HEK293T (cell line): ENCODE data around the gene CD4.

Experiments
- ARNT ChIP-seq: fragments of 450-650 bp; IDR thresholded peaks from 2 replicates; pipeline ENCODE4 v1.6.1; 2017; ENCODE audit warnings: mild to moderate bottlenecking
- ELF4 ChIP-seq: fragments of 450-650 bp; IDR thresholded peaks from 2 replicates; pipeline ENCODE4 v1.6.1; 2017; ENCODE audit warnings: antibody characterized with exemption
- FOXA1 ChIP-seq: fragments of 450-650 bp; IDR thresholded peaks from 2 replicates; pipeline ENCODE4 v1.6.1; 2016; ENCODE audit warnings: mild to moderate bottlenecking
- L3MBTL2 ChIP-seq: fragments of 450-650 bp; conservative IDR thresholded peaks from 2 replicates; pipeline ENCODE4 v1.6.1; 2016; ENCODE audit warnings: mild to moderate bottlenecking
- LEF1 ChIP-seq: fragments of 450-650 bp; IDR thresholded peaks from 2 replicates; pipeline ENCODE4 v1.6.1; 2017; ENCODE audit warnings: mild to moderate bottlenecking, borderline replicate concordance
- SP1 ChIP-seq: fragments of 450-650 bp; IDR thresholded peaks from 2 replicates; pipeline ENCODE4 v1.6.1; 2017
- SUZ12 ChIP-seq: fragments of 450-650 bp; IDR thresholded peaks from 2 replicates; pipeline ENCODE4 v1.6.1; 2016; ENCODE audit warnings: mild to moderate bottlenecking
- TARDBP ChIP-seq: fragments of 450-650 bp; IDR thresholded peaks from 2 replicates; pipeline ENCODE4 v1.6.1; 2016

DNA sequence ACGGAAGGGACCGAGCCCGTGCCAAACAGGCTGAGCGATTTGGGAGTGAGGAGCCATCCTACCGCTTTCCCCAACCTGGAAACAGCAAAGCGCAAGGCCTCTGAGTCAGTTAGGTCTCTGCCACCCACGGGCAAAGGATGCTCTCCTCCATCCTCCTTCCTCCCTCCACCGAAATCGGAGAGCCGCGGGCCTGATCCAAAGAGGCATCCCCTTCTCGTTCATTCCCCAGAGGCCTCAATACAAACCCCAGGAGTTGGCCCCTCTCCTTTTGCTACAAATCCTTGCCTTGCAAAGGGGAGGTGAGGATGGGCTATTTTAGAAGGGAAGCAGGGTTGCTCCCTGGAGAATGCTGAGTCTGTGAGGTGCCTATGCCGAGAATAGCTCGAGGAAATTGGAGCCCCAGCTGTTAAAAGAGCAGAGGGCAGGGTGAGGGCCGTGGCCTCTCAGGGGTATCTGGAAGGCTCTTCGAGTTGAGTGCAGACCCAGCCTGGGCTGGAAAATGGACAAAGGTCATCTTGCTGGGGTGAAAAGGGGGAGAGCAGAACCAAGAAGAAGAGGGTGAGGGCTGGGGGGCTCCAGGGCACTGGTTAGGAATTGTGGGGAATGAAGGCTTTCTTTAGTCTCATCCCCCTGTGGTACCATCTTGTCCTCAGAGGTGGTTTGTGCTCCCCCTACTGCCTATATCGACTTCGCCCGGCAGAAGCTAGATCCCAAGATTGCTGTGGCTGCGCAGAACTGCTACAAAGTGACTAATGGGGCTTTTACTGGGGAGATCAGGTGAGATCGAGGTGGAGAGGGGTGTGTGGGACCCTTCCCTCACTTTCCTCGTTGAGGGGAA is 79.1 kb downstream of the CD4 start:
- TF ChIP-seq L3MBTL2 (no peak), FOXA1 (no peak), SP1 (no peak), LEF1 (no peak), ARNT (no peak), TARDBP (no peak), ELF4 (no peak), SUZ12 (no peak)
